ENCODE results near the gene DPH2. TPM values are rescaled to one million over a fixed set of nuclear protein-coding genes. Genes with fewer than 3 reads are reported as not detected.

DPH2 gene
- total RNA-seq, 1 donor from 2014 or later, result 15.2 TPM

- peaks cover 41% of the 10 kb centered on the region for H3K4me1 ChIP-seq
- H3K4me3 ChIP-seq, result no peak overlapping the region
- H3K27me3 ChIP-seq, result no peaks in the 10 kb centered on the region
- H3K9me3 ChIP-seq, result no peaks in the 10 kb centered on the region
- H3K27ac ChIP-seq, result peak overlapping the region; percentile 45
- H3K36me3 ChIP-seq, result no peaks in the 10 kb centered on the region
- intact Hi-C loops (cut with DNase I), result loop anchor here (5.0 kb wide), 1 partner anchor 168 kb away; no protein-coding TSS in a partner anchor
- DNase-seq (ENCODE audit: extremely low spot score in 2 of 2), result no peak
- TF ChIP-seq CTCF (IDR thresholded peaks at IDR 0.05) (no peak), POLR2A (IDR thresholded peaks at IDR 0.05) (no peak), POLR2AphosphoS5 (IDR thresholded peaks at IDR 0.05; ENCODE audit: insufficient read depth in 1 of 2, low read depth in 1 of 2) (no peak)
Measured at GRCh38 chr1:43930168-43930948, 39.5 kb upstream of the DPH2 start.

- TF ChIP-seq POLR2A (IDR thresholded peaks at IDR 0.05), result no peak
- no peak for TF ChIP-seq POLR2AphosphoS5 (IDR thresholded peaks at IDR 0.05; ENCODE audit: insufficient read depth in 1 of 2, low read depth in 1 of 2)
- TF ChIP-seq CTCF (IDR thresholded peaks at IDR 0.05), result no peak
- intact Hi-C loops (cut with DNase I), result loop anchor here (5.0 kb wide), 1 partner anchor 169 kb away; no protein-coding TSS in a partner anchor
- no peak for DNase-seq (ENCODE audit: extremely low spot score in 2 of 2)
- H3K4me1 ChIP-seq, result peaks cover 46% of the 10 kb centered on the region
- no peak overlapping the region for H3K4me3 ChIP-seq
- H3K9me3 ChIP-seq, result no peaks in the 10 kb centered on the region
- no peaks in the 10 kb centered on the region for H3K36me3 ChIP-seq
- H3K27me3 ChIP-seq, result no peaks in the 10 kb centered on the region
- no peak overlapping the region for H3K27ac ChIP-seq
Measured at GRCh38 chr1:43930949-43931275, 38.9 kb upstream of the DPH2 start.

- no peak overlapping the region for H3K27ac ChIP-seq
- H3K27me3 ChIP-seq, result no peaks in the 10 kb centered on the region
- intact Hi-C loops (cut with DNase I), result loop anchor here (5.0 kb wide), 1 partner anchor 170 kb away; no protein-coding TSS in a partner anchor
- no peaks in the 10 kb centered on the region for H3K9me3 ChIP-seq
- H3K36me3 ChIP-seq, result no peaks in the 10 kb centered on the region
- H3K4me3 ChIP-seq, result no peak overlapping the region
- TF ChIP-seq POLR2A (IDR thresholded peaks at IDR 0.05), result no peak
- TF ChIP-seq POLR2AphosphoS5 (IDR thresholded peaks at IDR 0.05; ENCODE audit: insufficient read depth in 1 of 2, low read depth in 1 of 2), result no peak
- no peak for TF ChIP-seq CTCF (IDR thresholded peaks at IDR 0.05)
- DNase-seq (ENCODE audit: extremely low spot score in 2 of 2), result no peak
- peaks cover 54% of the 10 kb centered on the region for H3K4me1 ChIP-seq
Measured at GRCh38 chr1:43931711-43932660, 37.8 kb upstream of the DPH2 start.

GRCh38 chr1:43932786-43933385 is 36.9 kb upstream of the DPH2 start:
- Histone ChIP-seq H3K27ac (peak overlapping the region; percentile 11), H3K27me3 (no peaks in the 10 kb centered on the region), H3K4me1 (peaks cover 63% of the 10 kb centered on the region), H3K4me3 (peak overlapping the region; percentile 38 to 50), H3K9me3 (no peaks in the 10 kb centered on the region), H3K36me3 (no peaks in the 10 kb centered on the region)
- intact Hi-C loops (cut with DNase I), result loop anchor here (5.0 kb wide), 1 partner anchor 171 kb away; no protein-coding TSS in a partner anchor
- TF ChIP-seq POLR2AphosphoS5 (IDR thresholded peaks at IDR 0.05; ENCODE audit: insufficient read depth in 1 of 2, low read depth in 1 of 2) (no peak), CTCF (IDR thresholded peaks at IDR 0.05) (no peak), POLR2A (IDR thresholded peaks at IDR 0.05) (no peak)
- no peak for DNase-seq (ENCODE audit: extremely low spot score in 2 of 2)
